ENCODE data around the gene ABCG2. TPM values are rescaled to one million over a fixed set of nuclear protein-coding genes. Genes with fewer than 3 reads are reported as not detected.
"Not testable (repeated sequence)": the region's sequence is repeated elsewhere in the genome, so short reads cannot be mapped to it uniquely, and the experiment has no call there.

ABCG2 gene
- polyA plus RNA-seq, 2 of the 4 experiments (the other 2 are of a cell fraction) = 27.9 to 55.3 TPM

GRCh38 chr4:88134111-88134510, 24.3 kb downstream of the ABCG2 start:
- WGBS (ENCODE audit: missing lambda C conversion rate) = 95% methylated on average over 1 of the region's 1 CpG
- CTCF ChIA-PET = no interaction called here
- no peak overlapping the region for H3K27ac ChIP-seq
- ATAC-seq (no peak), DNase-seq (ENCODE audit: low read depth in 1 of 2, low spot score in 1 of 2) (no peak), FAIRE-seq (no peak)
- H3K4me1 ChIP-seq = peaks cover 24% of the 10 kb centered on the region
- no peaks in the 10 kb centered on the region for H3K9me3 ChIP-seq
- H3K4me2 ChIP-seq = no peak overlapping the region
- no peak overlapping the region for H3K4me3 ChIP-seq
- TF ChIP-seq FOXS1 (CRISPR knock-in tag; IDR thresholded peaks at IDR 0.05) = no peak
- POLR2A ChIA-PET = no interaction called here

GRCh38 chr4:88130544-88131305, 27.7 kb downstream of the ABCG2 start:
- DNase-seq (ENCODE audit: low read depth in 1 of 2, low spot score in 1 of 2) = no peak
- TF ChIP-seq POLR2A (IDR thresholded peaks at IDR 0.05; ENCODE audit: low read length) (no peak), FOSL2 (IDR thresholded peaks at IDR 0.05) (no peak), FOSL2 (CRISPR knock-in tag; IDR thresholded peaks at IDR 0.05) (no peak), RAD21 (conservative IDR thresholded peaks at IDR 0.05 in 1 of 2, IDR thresholded peaks at IDR 0.05 in 1 of 2) (no peak), FOSB (CRISPR knock-in tag; IDR thresholded peaks at IDR 0.05) (no peak), HOXB5 (CRISPR knock-in tag; IDR thresholded peaks at IDR 0.05) (no peak), RNF2 (IDR thresholded peaks at IDR 0.05; ENCODE audit: borderline replicate concordance, low read depth) (no peak)
- H3K4me3 ChIP-seq = no peak overlapping the region
- CTCF ChIA-PET = no interaction called here
- no peak overlapping the region for H3K27ac ChIP-seq
- POLR2A ChIA-PET = no interaction called here
- FAIRE-seq = no peak
- no peak overlapping the region for H3K4me2 ChIP-seq
- H3K4me1 ChIP-seq = peaks cover 9% of the 10 kb centered on the region
- WGBS (ENCODE audit: missing lambda C conversion rate) = 87% methylated on average over 9 of the region's 9 CpGs
- peaks cover 3% of the 10 kb centered on the region; the same call in 1 of the 3 replicates for H3K9me3 ChIP-seq
- ATAC-seq = no peak

DNA sequence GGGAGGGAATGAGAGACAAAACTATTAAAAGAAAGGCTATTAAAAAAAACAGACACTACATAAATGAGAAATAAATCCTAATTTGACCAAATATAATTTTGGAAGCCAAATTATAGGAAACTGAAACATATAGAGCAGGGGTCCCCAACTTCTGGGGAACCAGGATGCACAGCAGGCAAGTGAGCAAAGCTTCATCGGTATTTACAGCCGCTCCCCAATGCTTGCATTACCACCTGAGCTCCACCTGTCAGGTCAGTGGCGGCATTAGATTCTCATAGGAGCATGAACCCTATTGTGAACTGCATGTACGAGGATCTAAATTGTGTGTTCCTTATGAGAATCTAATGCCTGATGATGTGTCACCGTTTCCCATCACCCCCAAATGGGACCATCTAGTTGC, 28.4 kb downstream of the ABCG2 start:
- WGBS (ENCODE audit: missing lambda C conversion rate) = 88% methylated on average over 5 of the region's 5 CpGs
- peaks cover 3% of the 10 kb centered on the region; the same call in 1 of the 3 replicates for H3K9me3 ChIP-seq
- DNase-seq (ENCODE audit: low read depth in 1 of 2, low spot score in 1 of 2) (no peak), ATAC-seq (no peak), FAIRE-seq (no peak)
- ChIA-PET POLR2A (no interaction called here), CTCF (no interaction called here)
- H3K4me1 ChIP-seq = peaks cover 2% of the 10 kb centered on the region
- no peak overlapping the region for H3K4me2 ChIP-seq
- no peak overlapping the region for H3K4me3 ChIP-seq
- no peak for TF ChIP-seq CEBPB (IDR thresholded peaks at IDR 0.05)
- TF ChIP-seq KDM5A (IDR thresholded peaks at IDR 0.05) = no peak
- TF ChIP-seq SREBF2 (IDR thresholded peaks at IDR 0.05) = no peak
- TF ChIP-seq NFE2L2 (conservative IDR thresholded peaks at IDR 0.05; ENCODE audit: low read length) = no peak
- H3K27ac ChIP-seq = no peak overlapping the region

DNA sequence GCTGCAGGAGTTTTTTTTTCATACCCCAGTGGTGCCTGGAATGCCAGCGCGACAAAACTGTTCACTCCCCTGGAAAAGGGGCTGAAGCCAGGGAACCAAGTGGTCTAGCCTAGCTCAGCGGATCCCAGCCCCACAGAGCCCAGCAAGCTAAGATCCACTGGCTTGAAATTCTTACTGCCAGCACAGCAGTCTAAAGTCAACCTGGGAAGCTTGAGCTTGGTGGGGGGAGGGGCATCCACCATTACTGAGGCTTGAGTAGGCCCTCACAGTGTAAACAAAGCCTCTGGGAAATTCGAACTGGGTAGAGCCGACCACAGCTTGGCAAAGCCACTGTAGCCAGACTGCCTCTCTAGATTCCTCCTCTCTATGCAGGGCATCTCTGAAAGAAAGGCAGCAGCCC, 36.2 kb downstream of the ABCG2 start:
- CTCF ChIA-PET = interaction anchor here (1.0 kb wide), 1 partner anchor 10 kb away, joined by 3 read pairs; no protein-coding TSS in a partner anchor
- not testable (repeated sequence) for FAIRE-seq
- no CpG with 5 or more reads among the region's 5 CpGs for WGBS (ENCODE audit: missing lambda C conversion rate)

GRCh38 chr4:88119943-88120342, 38.5 kb downstream of the ABCG2 start:
- Histone ChIP-seq H3K9me3 (peaks cover 29% of the 10 kb centered on the region), H3K4me2 (no peak overlapping the region), H3K4me3 (no peak overlapping the region), H3K27ac (no peak overlapping the region), H3K4me1 (no peaks in the 10 kb centered on the region)
- TF ChIP-seq BHLHE40 (IDR thresholded peaks at IDR 0.05; ENCODE audit: low read depth, low read length) (no peak), ZFP36 (IDR thresholded peaks at IDR 0.05; ENCODE audit: borderline replicate concordance, partially characterized antibody) (peak; percentile 98), HEYL (CRISPR knock-in tag; IDR thresholded peaks at IDR 0.05) (no peak), PBX3 (IDR thresholded peaks at IDR 0.05) (no peak)
- ChIA-PET CTCF (no interaction called here), POLR2A (no interaction called here)
- FAIRE-seq (no peak), DNase-seq (ENCODE audit: low read depth in 1 of 2, low spot score in 1 of 2) (peak in 1 of 2 experiments; percentile 16), ATAC-seq (no peak)
- WGBS (ENCODE audit: missing lambda C conversion rate) = 69% methylated on average over 1 of the region's 2 CpGs

More for the DNA sequence above, 36.2 kb downstream of the ABCG2 start:
- POLR2A ChIA-PET; H3K4me1 ChIP-seq; H3K4me2 ChIP-seq; H3K27ac ChIP-seq; ATAC-seq; DNase-seq (ENCODE audit: low read depth in 1 of 2, low spot score in 1 of 2); H3K4me3 ChIP-seq: not testable (repeated sequence)
- peaks cover 29% of the 10 kb centered on the region for H3K9me3 ChIP-seq

Data from A549 (cell line).